Upper lobe of left lung (tissue), 4 donors: ENCODE data around the gene POLR3H.

Experiments used
- EP300 ChIP-seq, 4 donors: sonication (generic); formaldehyde crosslinking; IDR thresholded peaks; one replicate each; pipeline ENCODE4 v1.5.1; 2017; ENCODE audit warnings: antibody characterized with exemption in 4 of 4, control low read depth in 2 of 4
- POLR2A ChIP-seq, 4 donors: fragments of 450-650 bp; IDR thresholded peaks; one replicate each; pipeline ENCODE4 v1.5.1; 2016 to 2017; ENCODE audit warnings: antibody characterized with exemption in 4 of 4, mild to moderate bottlenecking in 2 of 4
- POLR2AphosphoS5 ChIP-seq, 2 donors: sonication (generic); formaldehyde crosslinking; IDR thresholded peaks; one replicate each; pipeline ENCODE4 v1.5.1; 2017; ENCODE audit warnings: antibody characterized with exemption in 2 of 2
- TF ChIP-seq, protein P1 (sequence below), 6 experiments: fragments of 450-650 bp in 4 of 6; fragments of 200-600 bp in 2 of 6; sonication (generic) in 2 of 6; IDR thresholded peaks; one replicate each; pipeline ENCODE4 v1.5.1; 2016 to 2019; ENCODE audit warnings: antibody characterized with exemption in 6 of 6

DNA sequence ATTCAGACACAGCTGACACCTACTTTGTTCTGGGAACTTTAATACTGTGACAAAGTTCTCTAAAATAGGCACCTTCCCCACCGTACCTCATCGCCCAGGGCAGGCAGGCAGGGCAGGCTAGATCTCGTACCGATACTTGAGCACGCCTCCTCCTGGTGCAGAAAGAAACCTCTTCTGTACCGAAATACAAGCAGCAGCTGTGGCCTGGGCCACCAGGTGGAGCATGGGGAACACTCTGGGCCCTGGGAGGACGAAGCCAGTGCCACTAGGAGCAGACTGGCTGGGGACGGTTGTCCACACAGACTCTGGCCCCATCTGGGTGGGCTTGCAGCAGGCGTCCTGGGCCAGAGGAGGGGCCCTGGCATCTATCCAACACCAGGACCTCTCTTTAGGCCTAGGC is 32.6 kb upstream of the POLR3H start:
- TF ChIP-seq POLR2A (IDR thresholded peaks at IDR 0.05) (no peak), POLR2AphosphoS5 (IDR thresholded peaks at IDR 0.05) (no peak), EP300 (IDR thresholded peaks at IDR 0.05) (no peak)
- TF ChIP-seq, protein P1, sequence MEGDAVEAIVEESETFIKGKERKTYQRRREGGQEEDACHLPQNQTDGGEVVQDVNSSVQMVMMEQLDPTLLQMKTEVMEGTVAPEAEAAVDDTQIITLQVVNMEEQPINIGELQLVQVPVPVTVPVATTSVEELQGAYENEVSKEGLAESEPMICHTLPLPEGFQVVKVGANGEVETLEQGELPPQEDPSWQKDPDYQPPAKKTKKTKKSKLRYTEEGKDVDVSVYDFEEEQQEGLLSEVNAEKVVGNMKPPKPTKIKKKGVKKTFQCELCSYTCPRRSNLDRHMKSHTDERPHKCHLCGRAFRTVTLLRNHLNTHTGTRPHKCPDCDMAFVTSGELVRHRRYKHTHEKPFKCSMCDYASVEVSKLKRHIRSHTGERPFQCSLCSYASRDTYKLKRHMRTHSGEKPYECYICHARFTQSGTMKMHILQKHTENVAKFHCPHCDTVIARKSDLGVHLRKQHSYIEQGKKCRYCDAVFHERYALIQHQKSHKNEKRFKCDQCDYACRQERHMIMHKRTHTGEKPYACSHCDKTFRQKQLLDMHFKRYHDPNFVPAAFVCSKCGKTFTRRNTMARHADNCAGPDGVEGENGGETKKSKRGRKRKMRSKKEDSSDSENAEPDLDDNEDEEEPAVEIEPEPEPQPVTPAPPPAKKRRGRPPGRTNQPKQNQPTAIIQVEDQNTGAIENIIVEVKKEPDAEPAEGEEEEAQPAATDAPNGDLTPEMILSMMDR (IDR thresholded peaks at IDR 0.05), result peak in 5 of 6 experiments; percentile 14 to 66 (median 51)
